Astrocyte (in vitro differentiated cells and primary cell): ENCODE measurements around the gene TTF2.

Source experiments
- CTCF ChIP-seq: IDR thresholded peaks from 2 replicates; pipeline ENCODE4 v1.5.1; 2011; ENCODE audit warnings: low read depth, mild to moderate bottlenecking, inconsistent platforms, low read length, moderate library complexity; ENCODE audit not compliant: insufficient read depth
- EZH2 ChIP-seq: IDR thresholded peaks from 2 replicates; pipeline ENCODE4 v1.6.1; 2012; ENCODE audit warnings: mild to moderate bottlenecking, low read length, inconsistent platforms; ENCODE audit not compliant: insufficient read depth

- TF ChIP-seq CTCF (no peak), EZH2 (no peak)
Measured at GRCh38 chr1:117058810-117059209, 1.3 kb upstream of the TTF2 start.
